HepG2 (cell line): ENCODE measurements around the gene SNX2. TPM values are rescaled to one million over a fixed set of nuclear protein-coding genes. Genes with fewer than 3 reads are reported as not detected.

Source experiments
- ATAC-seq: fragments of 200-7000 bp; cut with Tn5 transposase; 3 replicates; pipeline ENCODE4 v1.9.1; 2020; ENCODE audit warnings: mild to moderate bottlenecking, moderate library complexity
- BruUV-seq: library from RNA; stranded (reverse); fragments of 400-500 nt; replicated peaks from 2 replicates; lab custom pipeline; 2021; lab: Mats Ljungman, UMichigan
- CTCF ChIA-PET: fragments of 300-600 bp; formaldehyde crosslinking; extraction: SDS; loops from one replicate; lab custom pipeline; 2021; ENCODE audit warnings: low total read pairs, inconsistent platforms, low intra/inter-chr PET ratio; lab: Yijun Ruan, JAX
- POLR2A ChIA-PET: fragments of 350-600 bp; sonication (Branson Sonifier 250); formaldehyde crosslinking; loops from one replicate; lab custom pipeline; 2020; ENCODE audit warnings: antibody characterized with exemption, inconsistent platforms; lab: Yijun Ruan, JAX
- DNase-seq: peaks from one replicate; pipeline ENCODE4 v3.0.0-alpha.2; 2015; ENCODE audit warnings: low spot score
- FAIRE-seq: peaks from 3 replicates; lab custom pipeline; 2011; peaks lifted over from hg19 to GRCh38; lab: Jason Lieb, UNC
- H2AFZ ChIP-seq: one replicate; pipeline ENCODE4 v1.6.1; 2011; ENCODE audit warnings: low read length, inconsistent platforms
- H3K27ac ChIP-seq: fragments of 300-600 bp; 3 replicates; pipeline ENCODE4 v1.8.0; 2011; ENCODE audit warnings: mixed run types, mild to moderate bottlenecking, mixed read lengths, low read length, inconsistent platforms; ENCODE audit not compliant: insufficient read depth; ENCODE audit errors: extremely low read length
- H3K27me3 ChIP-seq, 2 experiments: fragments of 200-600 bp in 1 of 2; 2 replicates in 1 of 2; 3 replicates in 1 of 2; pipeline versions ENCODE4 v1.6.0 to v1.8.0; 2011; ENCODE audit warnings: low read length in 2 of 2, mild to moderate bottlenecking in 2 of 2, moderate library complexity in 2 of 2, inconsistent platforms in 1 of 2; ENCODE audit not compliant: insufficient read depth in 2 of 2, control insufficient read depth in 1 of 2
- H3K36me3 ChIP-seq, 2 experiments: fragments of 200-600 bp in 1 of 2; replicated peaks in 1 of 2; 2 replicates in 1 of 2; 3 replicates in 1 of 2; pipeline versions ENCODE4 v1.5.1 to v1.8.0; 2011; ENCODE audit warnings: low read length in 2 of 2, inconsistent platforms in 1 of 2; ENCODE audit not compliant: insufficient read depth in 2 of 2, control insufficient read depth in 1 of 2
- H3K4me1 ChIP-seq: 2 replicates; pipeline ENCODE4 v1.5.1; 2012; ENCODE audit warnings: low read length, inconsistent platforms; ENCODE audit not compliant: insufficient read depth
- H3K4me2 ChIP-seq: 2 replicates; pipeline ENCODE4 v1.6.0; 2011; ENCODE audit warnings: low read depth, low read length, inconsistent platforms
- H3K4me3 ChIP-seq, 3 experiments: fragments of 200-600 bp in 1 of 3; sonication (generic), shearing (Covaris generic) in 1 of 3; replicated peaks in 1 of 3; 2 replicates each; pipeline ENCODE4 v1.5.1; 2011 to 2016; ENCODE audit warnings: low read length in 3 of 3, inconsistent platforms in 2 of 3, low read depth in 2 of 3, mild to moderate bottlenecking in 2 of 3, control low read depth in 1 of 3, mixed read lengths in 1 of 3; ENCODE audit not compliant: insufficient read depth in 1 of 3
- H3K79me2 ChIP-seq: one replicate; pipeline ENCODE4 v1.6.1; 2011; ENCODE audit warnings: low read length, inconsistent platforms; ENCODE audit not compliant: insufficient read depth
- H3K9ac ChIP-seq: 2 replicates; pipeline ENCODE4 v1.6.0; 2011; ENCODE audit warnings: mild to moderate bottlenecking, low read depth, low read length, inconsistent platforms; ENCODE audit not compliant: insufficient read depth
- H3K9me3 ChIP-seq: 2 replicates; pipeline ENCODE4 v1.5.1; 2012; ENCODE audit warnings: mild to moderate bottlenecking, low read length
- H4K20me1 ChIP-seq: 2 replicates; pipeline ENCODE4 v1.6.0; 2011; ENCODE audit warnings: inconsistent platforms, mild to moderate bottlenecking, low read length, moderate library complexity; ENCODE audit not compliant: insufficient read depth
- HDAC2 ChIP-seq: sonication (generic); formaldehyde crosslinking; IDR thresholded peaks from 2 replicates; pipeline ENCODE4 v1.4.0; 2020; ENCODE audit warnings: missing genetic modification reagents
- HNF4A ChIP-seq: sonication (generic); formaldehyde crosslinking; IDR thresholded peaks from 2 replicates; pipeline ENCODE4 v1.4.0; 2020; ENCODE audit warnings: missing genetic modification reagents
- NFIB ChIP-seq: sonication (generic); formaldehyde crosslinking; IDR thresholded peaks from 2 replicates; pipeline ENCODE4 v1.9.0; 2021; ENCODE audit warnings: missing genetic modification reagents, mild to moderate bottlenecking, borderline replicate concordance
- TGIF2 ChIP-seq: IDR thresholded peaks from 2 replicates; pipeline ENCODE4 v1.6.1; 2016; ENCODE audit warnings: control low read depth, missing compliant biosample characterization
- ZBTB8A ChIP-seq: sonication (generic); formaldehyde crosslinking; IDR thresholded peaks from 2 replicates; pipeline ENCODE4 v1.4.0; 2020; ENCODE audit warnings: mild to moderate bottlenecking, low read depth, missing genetic modification reagents, borderline replicate concordance
- ZFP82 ChIP-seq: sonication (generic); formaldehyde crosslinking; IDR thresholded peaks from 2 replicates; pipeline ENCODE4 v1.5.1; 2020; ENCODE audit warnings: mild to moderate bottlenecking, missing genetic modification reagents, borderline replicate concordance
- ZNF563 ChIP-seq: sonication (generic); formaldehyde crosslinking; IDR thresholded peaks from 2 replicates; pipeline ENCODE4 v1.8.0; 2022; ENCODE audit warnings: mild to moderate bottlenecking, moderate library complexity, missing genetic modification reagents
- ZNF772 ChIP-seq: sonication (generic); formaldehyde crosslinking; IDR thresholded peaks from 2 replicates; pipeline ENCODE4 v1.5.0; 2020; ENCODE audit warnings: mild to moderate bottlenecking, missing genetic modification reagents
- WGBS: methylation state at CpG from one replicate; pipeline ENCODE4 v1.1.6; 2017; ENCODE audit warnings: low lambda C conversion rate; 5-methylcytosine and 5-hydroxymethylcytosine counted together
- in situ Hi-C: cut with HindIII; loops from 2 replicates; pipeline ENCODE4 v1.10.0; 2017; ENCODE audit warnings: low pct_unique_long_range_greater_than_20kb; ENCODE audit not compliant: extremely low pct_ligation_motif_present
- intact Hi-C: fragments of 100-400 bp; cut with micrococcal nuclease; formaldehyde crosslinking; loops from one replicate; pipeline ENCODE4 v1.10.0; 2022; ENCODE audit not compliant: unreplicated experiment
- polyA plus RNA-seq, 8 experiments: library from polyadenylated mRNA; depleted of rRNA in 3 of 8; stranded (reverse) in 7 of 8; unstranded in 1 of 8; fragments of >200 nt; fragmentation: Illumina TruSeq in 4 of 8; extraction: Trizol in 4 of 8; gene quantifications; 2 replicates each; pipeline versions ENCODE4 v1.2.1 to v1.2.3, GENCODE V29; 2011 to 2016; ENCODE audit warnings: low read depth in 4 of 8, missing spikeins in 1 of 8, mixed read lengths in 1 of 8; ENCODE audit not compliant: insufficient read depth in 1 of 8
- total RNA-seq, 5 experiments: library from RNA; depleted of rRNA; stranded (reverse); fragments of >200 nt; fragmentation: Illumina TruSeq; extraction: Trizol; gene quantifications; 2 replicates each; pipeline ENCODE4 v1.2.3, GENCODE V29; 2016; ENCODE audit warnings: low read depth in 1 of 5
- TF ChIP-seq, protein P1 (sequence below): sonication (generic); formaldehyde crosslinking; conservative IDR thresholded peaks from 2 replicates; pipeline ENCODE4 v1.4.0; 2020; ENCODE audit warnings: missing genetic modification reagents
- TF ChIP-seq, protein P2 (sequence below): sonication (generic); formaldehyde crosslinking; conservative IDR thresholded peaks from 2 replicates; pipeline ENCODE4 v1.5.0; 2020; ENCODE audit warnings: missing genetic modification reagents
- TF ChIP-seq, protein P3 (sequence below): IDR thresholded peaks from 2 replicates; pipeline ENCODE4 v1.6.1; 2012; ENCODE audit warnings: low read depth, low read length, improper control_type of control experiment

The SNX2 gene
- total and polyA plus RNA-seq, 2 of the 13 experiments (the other 11 are each of a cell fraction or from before 2014, with no cell fraction given) = 26.4 to 78.8 TPM

DNA sequence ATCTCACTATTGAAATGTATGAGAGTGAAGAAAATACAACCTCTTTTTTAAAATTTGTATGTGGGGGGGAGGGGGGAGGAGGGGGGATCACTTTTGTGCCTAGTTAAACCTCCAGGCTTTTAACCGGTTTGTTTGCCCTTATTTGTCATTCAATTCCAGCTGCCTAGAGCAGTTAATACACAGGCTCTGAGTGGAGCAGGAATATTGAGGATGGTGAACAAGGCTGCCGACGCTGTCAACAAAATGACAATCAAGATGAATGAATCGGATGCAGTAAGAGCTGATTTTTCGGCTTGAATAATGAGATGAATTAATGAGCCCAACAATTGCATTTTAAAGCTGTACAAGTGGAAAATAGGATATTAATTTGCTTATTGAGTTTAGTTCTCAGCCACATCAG, 41.9 kb downstream of the SNX2 start (continued):
- TF ChIP-seq, protein P1, sequence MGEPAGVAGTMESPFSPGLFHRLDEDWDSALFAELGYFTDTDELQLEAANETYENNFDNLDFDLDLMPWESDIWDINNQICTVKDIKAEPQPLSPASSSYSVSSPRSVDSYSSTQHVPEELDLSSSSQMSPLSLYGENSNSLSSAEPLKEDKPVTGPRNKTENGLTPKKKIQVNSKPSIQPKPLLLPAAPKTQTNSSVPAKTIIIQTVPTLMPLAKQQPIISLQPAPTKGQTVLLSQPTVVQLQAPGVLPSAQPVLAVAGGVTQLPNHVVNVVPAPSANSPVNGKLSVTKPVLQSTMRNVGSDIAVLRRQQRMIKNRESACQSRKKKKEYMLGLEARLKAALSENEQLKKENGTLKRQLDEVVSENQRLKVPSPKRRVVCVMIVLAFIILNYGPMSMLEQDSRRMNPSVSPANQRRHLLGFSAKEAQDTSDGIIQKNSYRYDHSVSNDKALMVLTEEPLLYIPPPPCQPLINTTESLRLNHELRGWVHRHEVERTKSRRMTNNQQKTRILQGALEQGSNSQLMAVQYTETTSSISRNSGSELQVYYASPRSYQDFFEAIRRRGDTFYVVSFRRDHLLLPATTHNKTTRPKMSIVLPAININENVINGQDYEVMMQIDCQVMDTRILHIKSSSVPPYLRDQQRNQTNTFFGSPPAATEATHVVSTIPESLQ (CRISPR knock-in tag) = no peak
- TF ChIP-seq HDAC2 (CRISPR knock-in tag) (no peak), ZBTB8A (CRISPR knock-in tag) (no peak), ZNF772 (CRISPR knock-in tag) (no peak), NFIB (no peak), ZFP82 (no peak)

DNA sequence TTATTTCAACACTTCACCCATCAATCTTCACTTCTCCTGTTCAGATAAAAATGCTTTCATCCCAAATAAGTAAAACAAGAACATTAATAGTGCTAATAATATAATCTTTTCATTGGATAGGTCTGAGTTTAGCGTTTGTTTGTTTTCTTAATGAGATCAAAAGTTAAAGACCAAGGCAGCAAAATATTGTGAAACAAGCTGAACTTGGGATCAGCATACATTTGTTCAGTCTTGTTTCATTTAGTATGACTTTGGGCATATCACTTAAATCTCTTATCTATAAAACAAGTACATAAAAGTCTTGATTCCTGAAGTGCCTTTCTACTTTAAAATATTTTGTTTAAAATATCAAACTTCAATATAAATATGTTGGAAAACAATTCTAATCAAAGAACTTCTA, 57.1 kb downstream of the SNX2 start:
- FAIRE-seq (no peak), DNase-seq (no peak), ATAC-seq (no peak)
- Histone ChIP-seq H3K4me1 (peaks cover 6% of the 10 kb centered on the region), H3K27me3 (no peaks in the 10 kb centered on the region), H4K20me1 (no peaks in the 10 kb centered on the region), H3K4me2 (no peak overlapping the region), H3K4me3 (no peak overlapping the region), H3K27ac (no peak overlapping the region), H3K9ac (no peak overlapping the region), H3K36me3 (peaks cover 1 to 22% of the 10 kb centered on the region in 2 experiments; a peak in 3 of 5 replicates), H2AFZ (no peak overlapping the region), H3K9me3 (no peaks in the 10 kb centered on the region), H3K79me2 (no peaks in the 10 kb centered on the region)
- CTCF ChIA-PET = no interaction called here
- 3% methylated on average over 1 of the region's 1 CpG for WGBS
- POLR2A ChIA-PET = no interaction called here
- in situ Hi-C loops = no loop called here
- BruUV-seq = no TSS peak
- TF ChIP-seq, protein P2, sequence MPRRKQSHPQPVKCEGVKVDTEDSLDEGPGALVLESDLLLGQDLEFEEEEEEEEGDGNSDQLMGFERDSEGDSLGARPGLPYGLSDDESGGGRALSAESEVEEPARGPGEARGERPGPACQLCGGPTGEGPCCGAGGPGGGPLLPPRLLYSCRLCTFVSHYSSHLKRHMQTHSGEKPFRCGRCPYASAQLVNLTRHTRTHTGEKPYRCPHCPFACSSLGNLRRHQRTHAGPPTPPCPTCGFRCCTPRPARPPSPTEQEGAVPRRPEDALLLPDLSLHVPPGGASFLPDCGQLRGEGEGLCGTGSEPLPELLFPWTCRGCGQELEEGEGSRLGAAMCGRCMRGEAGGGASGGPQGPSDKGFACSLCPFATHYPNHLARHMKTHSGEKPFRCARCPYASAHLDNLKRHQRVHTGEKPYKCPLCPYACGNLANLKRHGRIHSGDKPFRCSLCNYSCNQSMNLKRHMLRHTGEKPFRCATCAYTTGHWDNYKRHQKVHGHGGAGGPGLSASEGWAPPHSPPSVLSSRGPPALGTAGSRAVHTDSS (CRISPR knock-in tag) = no peak
- no peak for TF ChIP-seq TGIF2
- peak; percentile 23; the same call in 1 of the 2 replicates for TF ChIP-seq HNF4A (CRISPR knock-in tag)
- no peak for TF ChIP-seq ZNF563
- TF ChIP-seq, protein P3, sequence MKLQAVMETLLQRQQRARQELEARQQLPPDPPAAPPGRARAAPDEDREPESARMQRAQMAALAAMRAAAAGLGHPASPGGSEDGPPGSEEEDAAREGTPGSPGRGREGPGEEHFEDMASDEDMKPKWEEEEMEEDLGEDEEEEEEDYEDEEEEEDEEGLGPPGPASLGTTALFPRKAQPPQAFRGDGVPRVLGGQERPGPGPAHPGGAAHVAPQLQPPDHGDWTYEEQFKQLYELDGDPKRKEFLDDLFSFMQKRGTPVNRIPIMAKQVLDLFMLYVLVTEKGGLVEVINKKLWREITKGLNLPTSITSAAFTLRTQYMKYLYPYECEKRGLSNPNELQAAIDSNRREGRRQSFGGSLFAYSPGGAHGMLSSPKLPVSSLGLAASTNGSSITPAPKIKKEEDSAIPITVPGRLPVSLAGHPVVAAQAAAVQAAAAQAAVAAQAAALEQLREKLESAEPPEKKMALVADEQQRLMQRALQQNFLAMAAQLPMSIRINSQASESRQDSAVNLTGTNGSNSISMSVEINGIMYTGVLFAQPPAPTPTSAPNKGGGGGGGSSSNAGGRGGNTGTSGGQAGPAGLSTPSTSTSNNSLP = peak; percentile 20; the same call in 1 of the 2 replicates
- intact Hi-C loops = no loop called here
